GDM1 (cell line): Measurements from ENCODE around the gene MANSC4.

Experiments
- DNase-seq: peaks from one replicate; lab custom pipeline; 2025; lab: John Stamatoyannopoulos, UW

MANSC4 gene

GRCh38 chr12:27800819-27801218, 20.8 kb upstream of the MANSC4 start:
- DNase-seq, result no peak

DNA sequence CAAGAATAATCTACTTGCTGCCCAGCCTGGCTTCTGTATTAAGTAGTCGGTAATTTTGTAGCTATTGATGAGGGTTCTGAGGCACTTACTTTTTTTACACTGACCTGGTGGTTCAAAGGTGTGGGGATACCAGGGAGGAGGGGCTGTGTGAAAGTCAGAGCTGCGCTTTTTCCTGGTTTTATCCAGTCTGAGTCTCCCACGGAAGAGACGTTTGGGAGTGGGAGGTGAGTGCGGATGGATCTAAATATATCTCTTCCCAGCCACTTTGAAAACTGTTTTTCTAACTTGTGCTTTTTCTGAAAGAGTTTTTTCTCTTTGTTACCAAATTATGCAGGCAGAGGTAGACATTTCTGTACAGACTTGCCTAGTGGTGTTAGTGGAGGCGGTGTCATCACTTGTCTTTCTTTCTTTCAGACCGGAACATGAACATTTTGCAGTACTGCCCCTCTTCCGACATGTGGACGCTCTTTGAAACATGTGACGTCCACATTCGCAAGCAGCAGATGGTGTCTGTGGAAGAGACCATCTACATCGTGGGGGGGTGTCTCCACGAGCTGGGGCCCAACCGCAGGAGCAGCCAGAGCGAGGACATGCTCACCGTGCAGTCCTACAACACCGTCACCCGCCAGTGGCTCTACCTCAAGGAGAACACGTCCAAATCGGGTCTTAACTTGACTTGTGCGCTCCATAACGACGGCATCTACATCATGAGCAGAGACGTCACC, 17.4 kb upstream of the MANSC4 start:
- no peak for DNase-seq

DNA sequence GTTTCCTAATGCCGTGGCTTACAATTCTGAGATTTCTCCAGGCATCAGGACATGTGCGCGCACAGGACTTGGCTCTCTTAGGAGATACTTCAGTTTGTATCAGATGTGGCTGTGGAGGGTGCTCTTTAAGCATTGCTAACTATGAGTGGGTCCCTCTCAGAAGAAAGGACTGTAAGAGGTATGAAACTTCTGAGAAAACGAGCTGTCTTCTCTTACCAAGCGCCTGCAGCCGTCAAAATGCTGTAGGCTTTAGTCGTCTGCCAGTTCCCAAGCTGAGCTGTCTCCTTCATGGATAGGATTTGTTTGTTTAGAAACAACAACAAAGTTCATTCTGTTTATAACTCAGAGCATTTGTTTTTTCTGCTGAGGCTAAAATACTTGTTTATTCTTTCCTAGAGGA, 16.1 kb upstream of the MANSC4 start:
- DNase-seq, result no peak

- DNase-seq, result no peak
Observed at GRCh38 chr12:27794818-27795584, 15.0 kb upstream of the MANSC4 start.

DNA sequence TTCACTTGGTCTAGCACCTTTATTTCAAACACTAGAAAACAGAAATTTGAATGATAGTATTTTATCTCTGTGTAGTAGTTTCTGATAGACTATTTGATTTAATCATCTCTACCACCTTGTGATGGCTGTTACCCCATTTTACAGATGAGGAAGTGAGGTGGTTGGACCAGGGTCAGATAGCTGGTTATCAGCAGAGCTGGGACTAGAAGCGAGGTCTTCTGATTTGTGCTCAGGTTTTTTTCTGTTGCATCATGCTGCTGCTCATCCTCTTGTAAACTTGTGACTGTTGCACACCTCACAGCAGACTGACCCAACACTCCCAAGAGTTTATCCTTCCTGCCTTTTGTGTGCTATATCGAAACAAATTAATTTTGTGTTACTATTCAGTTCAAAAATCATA, 10.1 kb upstream of the MANSC4 start:
- DNase-seq, result no peak

DNA sequence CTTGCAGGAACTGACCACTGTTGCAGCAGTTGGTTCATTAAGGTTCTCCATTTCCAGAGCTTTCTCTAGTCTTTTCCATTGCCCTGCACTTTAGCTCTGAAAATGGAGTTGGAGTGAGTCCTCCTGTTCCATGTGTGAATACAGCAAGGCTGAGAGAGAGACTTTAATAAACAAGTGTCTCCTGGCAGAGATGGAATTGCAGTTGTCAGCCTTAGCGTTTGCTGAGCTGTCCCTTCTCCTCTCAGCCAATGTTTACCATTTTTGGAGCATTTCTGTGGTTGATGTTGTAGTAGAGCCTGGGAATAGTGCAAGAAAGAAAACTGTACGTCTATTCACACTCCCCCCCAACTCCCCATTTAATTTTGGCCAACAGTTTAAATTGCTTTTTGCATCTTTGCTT, 7.5 kb upstream of the MANSC4 start:
- DNase-seq, result no peak

DNA sequence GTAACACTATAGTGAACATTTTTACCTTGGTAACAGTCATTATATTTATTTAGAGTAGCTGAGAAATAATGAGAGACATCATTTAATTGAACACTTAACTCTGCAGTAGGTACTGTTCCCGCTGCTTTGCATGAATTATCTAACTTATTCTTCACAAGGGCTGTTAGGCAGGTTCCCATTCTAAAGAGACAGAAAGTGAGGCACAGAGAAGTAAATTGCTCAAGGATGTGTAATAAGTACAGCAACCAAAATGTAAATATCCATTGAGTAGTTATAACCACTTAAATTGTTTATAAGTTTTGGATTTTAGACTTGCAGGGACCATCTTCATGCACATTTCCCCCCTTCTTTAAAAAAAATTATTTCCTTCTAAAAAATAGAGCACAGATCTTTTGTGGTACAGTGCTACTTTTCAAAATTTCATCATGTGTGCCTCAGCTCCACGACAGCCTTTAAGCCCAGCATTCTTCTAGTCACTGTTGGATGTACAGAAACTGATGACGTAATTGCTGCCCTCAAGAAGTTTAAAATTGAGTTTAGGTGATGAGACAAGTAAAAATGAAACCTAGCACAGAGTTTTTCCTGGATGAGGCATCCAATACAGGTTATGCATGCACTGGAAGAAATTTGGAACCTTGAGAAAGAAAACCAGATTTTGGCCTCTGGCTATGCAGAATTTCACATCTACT, 6.0 kb upstream of the MANSC4 start:
- DNase-seq, result no peak

- DNase-seq, result no peak
Observed at GRCh38 chr12:27782481-27782880, 2.4 kb upstream of the MANSC4 start.

DNA sequence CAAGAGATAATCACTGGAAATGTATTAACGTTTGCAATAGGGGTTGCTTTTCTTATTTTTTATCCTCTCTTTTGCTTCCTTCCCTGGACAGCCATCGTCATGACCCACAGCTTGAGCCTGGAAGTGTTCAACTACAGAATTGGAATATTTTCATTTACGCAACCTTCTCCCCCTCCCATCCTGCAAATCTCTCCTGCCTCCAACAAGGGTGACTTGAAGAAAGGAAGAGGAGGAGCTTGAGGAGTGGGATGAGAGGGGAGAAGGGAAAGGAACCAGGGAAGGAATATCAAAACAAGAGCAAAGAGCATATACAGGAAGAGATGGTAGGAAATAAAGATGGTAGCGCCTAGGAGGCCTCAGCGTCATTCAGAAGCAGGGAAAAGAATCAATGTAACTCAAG, 1.6 kb upstream of the MANSC4 start:
- no peak for DNase-seq

GRCh38 chr12:27780612-27781408, 774 bp upstream of the MANSC4 start:
- DNase-seq, result no peak

GRCh38 chr12:27779416-27779919, 568 bp downstream of the MANSC4 start:
- DNase-seq, result peak; percentile 36

DNA sequence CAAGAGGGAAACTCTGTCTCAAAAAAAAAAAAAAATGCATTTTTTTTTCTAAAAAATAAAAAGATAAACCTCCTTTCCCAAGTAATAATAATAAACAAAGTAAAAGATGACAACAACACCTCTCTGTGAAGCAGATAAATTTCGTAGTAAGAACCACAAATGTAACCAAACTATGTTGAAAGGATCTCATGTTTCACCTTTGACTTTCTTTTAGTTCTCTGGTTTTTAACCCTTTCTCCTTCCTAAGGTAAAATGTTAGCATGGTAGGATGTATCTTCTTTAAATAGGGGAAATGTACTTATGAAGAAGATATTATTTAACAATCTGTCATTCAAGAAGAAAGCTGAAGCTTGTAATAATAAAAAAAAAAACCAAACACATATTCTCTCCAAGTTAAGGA, 1.8 kb downstream of the MANSC4 start:
- no peak for DNase-seq

DNA sequence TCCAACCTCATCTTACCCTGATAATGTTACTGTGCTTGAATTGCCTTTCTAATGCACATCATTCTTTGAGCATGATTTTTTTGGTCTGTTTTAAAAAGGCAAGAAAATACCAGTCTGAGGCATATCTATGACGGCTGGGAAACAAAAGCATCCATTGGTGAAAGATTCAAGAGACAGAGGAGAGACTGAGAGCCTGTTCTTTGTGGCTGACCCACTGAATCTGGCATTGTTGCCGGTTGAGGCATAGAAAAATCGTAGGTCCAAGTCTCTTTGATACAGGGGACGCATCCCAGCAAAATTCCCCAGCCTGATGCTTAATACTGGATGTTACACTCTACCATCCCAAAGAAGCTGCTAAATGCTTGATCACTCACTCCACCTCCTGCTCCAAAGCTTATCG, 2.9 kb downstream of the MANSC4 start:
- no peak for DNase-seq

DNA sequence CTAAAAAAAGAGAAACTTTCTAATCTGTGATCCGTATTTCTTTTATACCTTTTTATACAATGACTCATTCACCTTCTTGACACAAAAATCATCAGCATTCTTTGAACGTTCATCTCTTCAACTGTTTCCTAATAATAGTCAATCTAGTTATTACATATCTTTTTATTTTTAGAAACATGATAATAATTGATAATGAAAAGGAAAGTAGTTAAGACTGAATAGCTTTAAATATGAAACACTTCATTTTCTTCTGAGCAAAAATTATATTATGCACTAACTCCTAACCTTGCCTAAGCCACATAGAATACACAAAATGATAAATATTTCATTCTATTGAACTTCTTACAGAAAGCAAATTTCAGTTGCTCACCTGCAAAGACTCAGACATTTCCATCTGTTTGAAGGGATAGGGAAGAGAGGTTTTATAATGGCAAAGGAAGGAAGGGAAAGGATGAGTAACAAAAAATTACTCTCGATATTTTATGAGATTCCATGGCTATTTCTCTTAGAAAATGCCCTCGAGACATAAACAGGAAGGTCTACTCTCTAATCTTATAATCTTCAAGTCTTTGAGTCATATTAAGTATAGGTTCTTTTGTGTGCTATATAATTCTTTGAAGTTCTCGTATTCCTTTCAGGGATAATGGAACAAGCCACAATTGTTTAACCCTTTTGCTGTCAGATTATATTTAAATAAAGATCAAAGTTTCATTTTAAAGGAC, 7.5 kb downstream of the MANSC4 start:
- DNase-seq, result no peak

GRCh38 chr12:27771481-27772327, 8.3 kb downstream of the MANSC4 start:
- no peak for DNase-seq

DNA sequence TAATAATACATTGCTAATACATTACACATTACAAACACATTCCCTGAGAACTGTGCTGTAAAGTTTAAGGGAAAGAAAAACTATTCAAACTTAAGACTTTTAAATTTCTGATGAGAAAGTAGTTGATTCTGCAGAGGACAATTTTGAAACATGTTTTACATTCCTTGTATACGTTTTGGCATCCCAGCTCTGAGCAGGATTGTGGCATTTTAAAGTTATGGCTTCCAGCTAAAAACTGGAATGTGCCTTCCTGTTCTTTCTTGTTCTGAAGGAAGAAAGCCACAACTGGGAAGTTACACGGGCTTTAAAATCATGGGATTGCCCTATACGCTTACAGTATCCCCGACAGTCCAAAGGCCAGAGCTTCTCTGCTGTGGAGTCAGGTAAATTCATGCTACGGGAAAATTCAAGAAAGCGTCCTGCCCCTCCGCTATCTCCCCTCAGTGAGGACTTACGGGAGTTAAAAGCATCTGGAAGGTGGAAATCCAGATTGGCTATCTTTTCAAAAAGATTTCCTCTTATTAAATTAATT, 10.8 kb downstream of the MANSC4 start:
- no peak for DNase-seq

- no peak for DNase-seq
Observed at GRCh38 chr12:27766587-27766986, 13.4 kb downstream of the MANSC4 start.

DNA sequence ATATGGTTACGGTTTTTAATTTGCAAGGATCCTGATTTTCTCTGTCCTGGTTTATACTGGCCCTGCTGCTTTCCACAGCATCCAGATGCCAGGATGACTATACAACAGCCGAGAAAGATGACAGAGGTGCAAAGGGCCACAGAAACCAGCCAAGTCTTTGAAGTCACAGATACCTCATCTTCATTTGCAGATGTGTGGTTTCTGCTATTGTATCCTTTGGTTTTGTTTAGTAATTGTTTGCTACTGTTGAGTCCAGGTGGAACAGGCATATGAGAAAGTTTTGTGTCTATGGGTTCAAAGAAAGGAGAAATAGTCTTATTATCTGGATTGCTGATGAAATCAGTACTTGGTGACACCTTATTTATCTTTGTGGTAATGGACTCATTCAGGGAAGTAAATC, 17.3 kb downstream of the MANSC4 start:
- DNase-seq, result no peak

- DNase-seq, result no peak
Observed at GRCh38 chr12:27756670-27757195, 23.3 kb downstream of the MANSC4 start.

DNA sequence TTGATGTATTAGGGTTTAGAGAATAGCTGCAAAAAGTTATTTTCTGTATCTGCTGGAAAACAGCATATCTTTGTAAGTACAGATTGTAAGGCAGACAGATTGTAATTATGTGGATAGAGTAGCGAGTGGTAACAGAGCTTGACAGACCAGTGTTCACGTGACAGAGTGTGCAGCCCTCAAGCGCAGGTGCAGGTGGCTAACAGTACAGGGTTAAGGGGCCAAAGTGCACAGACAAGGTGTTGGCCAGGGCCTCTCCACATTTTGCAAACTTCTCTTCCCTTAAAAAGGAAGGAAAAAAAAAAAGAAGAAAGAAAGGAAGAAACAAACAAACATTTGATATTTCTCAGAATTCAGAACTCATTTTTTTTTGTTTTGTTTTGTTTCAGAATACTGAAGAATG, 25.2 kb downstream of the MANSC4 start:
- no peak for DNase-seq
